ES-I3 (cell line): ENCODE measurements around the gene COPG2.
"Not testable (repeated sequence)": the region's sequence is repeated elsewhere in the genome, so short reads cannot be mapped to it uniquely, and the experiment has no call there.

ENCODE experiments used
- H3K36me3 ChIP-seq: 2 replicates; pipeline ENCODE4 v1.6.1; 2013; ENCODE audit warnings: mild to moderate bottlenecking, low read length, control low read depth, moderate library complexity; ENCODE audit not compliant: insufficient read depth
- H3K4me1 ChIP-seq: 2 replicates; pipeline ENCODE4 v1.6.1; 2013; ENCODE audit warnings: mild to moderate bottlenecking, control low read depth, low read length; ENCODE audit not compliant: insufficient read depth
- H3K9ac ChIP-seq: 2 replicates; pipeline ENCODE4 v1.6.1; 2013; ENCODE audit warnings: low read depth, mild to moderate bottlenecking, low read length, moderate library complexity
- H3K9me3 ChIP-seq: 2 replicates; pipeline ENCODE4 v1.6.1; 2013; ENCODE audit warnings: mild to moderate bottlenecking, low read length, moderate library complexity; ENCODE audit not compliant: control insufficient read depth, insufficient read depth

The COPG2 gene

GRCh38 chr7:130566168-130566897, 102.2 kb downstream of the COPG2 start:
- Histone ChIP-seq H3K9ac (no peak overlapping the region), H3K4me1 (no peaks in the 10 kb centered on the region), H3K9me3 (peaks cover 10% of the 10 kb centered on the region), H3K36me3 (no peaks in the 10 kb centered on the region)

- H3K4me1 ChIP-seq, result no peaks in the 10 kb centered on the region
- no peaks in the 10 kb centered on the region for H3K36me3 ChIP-seq
- H3K9ac ChIP-seq, result no peak overlapping the region
- H3K9me3 ChIP-seq, result peaks cover 10% of the 10 kb centered on the region
Observed at GRCh38 chr7:130560972-130561371, 107.6 kb downstream of the COPG2 start.

GRCh38 chr7:130559184-130559583, 109.4 kb downstream of the COPG2 start:
- Histone ChIP-seq H3K36me3 (no peaks in the 10 kb centered on the region), H3K9ac (no peak overlapping the region), H3K4me1 (no peaks in the 10 kb centered on the region)

GRCh38 chr7:130554481-130554880, 114.1 kb downstream of the COPG2 start:
- no peaks in the 10 kb centered on the region for H3K4me1 ChIP-seq
- H3K36me3 ChIP-seq, result no peaks in the 10 kb centered on the region
- no peak overlapping the region for H3K9ac ChIP-seq
- H3K9me3 ChIP-seq, result no peaks in the 10 kb centered on the region

More at GRCh38 chr7:130559184-130559583, 109.4 kb downstream of the COPG2 start:
- H3K9me3 ChIP-seq, result no peaks in the 10 kb centered on the region

- Histone ChIP-seq H3K9me3 (no peaks in the 10 kb centered on the region), H3K9ac (no peak overlapping the region), H3K36me3 (no peaks in the 10 kb centered on the region), H3K4me1 (no peaks in the 10 kb centered on the region)
Observed at GRCh38 chr7:130553398-130554029, 115.0 kb downstream of the COPG2 start.

- Histone ChIP-seq H3K9ac (no peak overlapping the region), H3K36me3 (peaks cover 6% of the 10 kb centered on the region; the same call in 1 of the 2 replicates), H3K4me1 (no peaks in the 10 kb centered on the region; the same call in 1 of the 2 replicates), H3K9me3 (no peaks in the 10 kb centered on the region)
Observed at GRCh38 chr7:130544356-130544755, 124.2 kb downstream of the COPG2 start.

GRCh38 chr7:130543487-130544010, 125.0 kb downstream of the COPG2 start:
- Histone ChIP-seq H3K9ac (no peak overlapping the region), H3K36me3 (peaks cover 6% of the 10 kb centered on the region; the same call in 1 of the 2 replicates), H3K4me1 (no peaks in the 10 kb centered on the region; the same call in 1 of the 2 replicates), H3K9me3 (no peaks in the 10 kb centered on the region)

- H3K4me1 ChIP-seq, H3K9ac ChIP-seq, H3K36me3 ChIP-seq, H3K9me3 ChIP-seq: not testable (repeated sequence)
Observed at GRCh38 chr7:130542297-130542696, 126.3 kb downstream of the COPG2 start.

GRCh38 chr7:130541287-130541686, 127.3 kb downstream of the COPG2 start:
- H3K4me1 ChIP-seq, H3K9me3 ChIP-seq, H3K36me3 ChIP-seq, H3K9ac ChIP-seq: not testable (repeated sequence)

- not testable (repeated sequence) for H3K9ac ChIP-seq, H3K4me1 ChIP-seq, H3K36me3 ChIP-seq, H3K9me3 ChIP-seq
Observed at GRCh38 chr7:130537894-130538293, 130.7 kb downstream of the COPG2 start.

- no peaks in the 10 kb centered on the region for H3K9me3 ChIP-seq
- no peaks in the 10 kb centered on the region for H3K36me3 ChIP-seq
- no peak overlapping the region for H3K9ac ChIP-seq
- no peaks in the 10 kb centered on the region for H3K4me1 ChIP-seq
Observed at GRCh38 chr7:130529417-130529816, 139.1 kb downstream of the COPG2 start.

GRCh38 chr7:130527752-130528355, 140.7 kb downstream of the COPG2 start:
- not testable (repeated sequence) for H3K9me3 ChIP-seq, H3K9ac ChIP-seq, H3K4me1 ChIP-seq, H3K36me3 ChIP-seq

- Histone ChIP-seq H3K4me1 (no peaks in the 10 kb centered on the region), H3K9ac (no peak overlapping the region), H3K9me3 (no peaks in the 10 kb centered on the region), H3K36me3 (no peaks in the 10 kb centered on the region)
Observed at GRCh38 chr7:130524628-130525027, 143.9 kb downstream of the COPG2 start.

- H3K9me3 ChIP-seq, H3K4me1 ChIP-seq, H3K36me3 ChIP-seq, H3K9ac ChIP-seq: not testable (repeated sequence)
Observed at GRCh38 chr7:130523519-130524125, 144.9 kb downstream of the COPG2 start.
